AG04450 (cell line): Measurements from ENCODE around the gene MSI1. TPM values are rescaled to one million over a fixed set of nuclear protein-coding genes. Genes with fewer than 3 reads are reported as not detected.

ENCODE experiments used
- CTCF ChIA-PET: fragments of 300-600, 350-600 bp; formaldehyde crosslinking; extraction: SDS; loops from one replicate; lab custom pipeline; 2022; ENCODE audit warnings: antibody characterized with exemption, inconsistent platforms; lab: Charles Lee
- POLR2A ChIA-PET: fragments of 350-600 bp; formaldehyde crosslinking; extraction: SDS; loops from one replicate; lab custom pipeline; 2021; ENCODE audit warnings: antibody characterized with exemption, inconsistent platforms; lab: Yijun Ruan, JAX
- DNase-seq: peaks from one replicate; pipeline ENCODE4 v3.0.0-alpha.2; 2011; ENCODE audit warnings: low read depth, low spot score
- H3K27ac ChIP-seq: one replicate; pipeline ENCODE4 v1.5.1; 2012; ENCODE audit warnings: low read depth, low read length, control low read depth
- H3K27me3 ChIP-seq: one replicate; pipeline ENCODE4 v1.6.0; 2012; ENCODE audit warnings: low read length; ENCODE audit not compliant: control insufficient read depth, insufficient read depth
- H3K4me3 ChIP-seq: 2 replicates; pipeline ENCODE4 v1.5.1; 2011; ENCODE audit warnings: mild to moderate bottlenecking, low read depth, low read length, control low read depth
- H3K9me3 ChIP-seq: 2 replicates; pipeline ENCODE4 v1.5.1; 2012; ENCODE audit warnings: low read length; ENCODE audit not compliant: control insufficient read depth, insufficient read depth
- CTCF ChIP-seq: IDR thresholded peaks from 2 replicates; pipeline ENCODE4 v1.5.1; 2011; ENCODE audit warnings: low read depth, low read length, control low read depth, inconsistent platforms
- polyA plus RNA-seq: library from polyadenylated mRNA; depleted of rRNA; stranded (reverse); fragments of >200 nt; gene quantifications from 2 replicates; pipeline ENCODE4 v1.2.3, GENCODE V29; 2011

The MSI1 gene
- polyA plus RNA-seq, 1 experiment: not detected

GRCh38 chr12:120353556-120354317 lies 15.2 kb downstream of the MSI1 start:
- no peaks in the 10 kb centered on the region for H3K9me3 ChIP-seq
- no peak for TF ChIP-seq CTCF
- H3K27ac ChIP-seq: no peak overlapping the region
- H3K4me3 ChIP-seq: no peak overlapping the region
- ChIA-PET POLR2A (no interaction called here), CTCF (interaction anchor here (0.8 to 6.7 kb wide), 3 partner anchors 13 to 115 kb away, joined by 4 to 82 read pairs (median 5); no protein-coding TSS in a partner anchor)
- H3K27me3 ChIP-seq: peaks cover 18% of the 10 kb centered on the region
- no peak for DNase-seq

GRCh38 chr12:120353136-120353535 lies 15.8 kb downstream of the MSI1 start:
- no peak overlapping the region for H3K27ac ChIP-seq
- no peak for TF ChIP-seq CTCF
- ChIA-PET CTCF (interaction anchor here (0.6 to 6.7 kb wide), 3 partner anchors 14 to 115 kb away, joined by 3 to 82 read pairs (median 5); no protein-coding TSS in a partner anchor), POLR2A (no interaction called here)
- no peaks in the 10 kb centered on the region for H3K9me3 ChIP-seq
- H3K4me3 ChIP-seq: no peak overlapping the region
- no peak for DNase-seq
- H3K27me3 ChIP-seq: peaks cover 14% of the 10 kb centered on the region

GRCh38 chr12:120352117-120352516 lies 16.8 kb downstream of the MSI1 start:
- Histone ChIP-seq H3K9me3 (no peaks in the 10 kb centered on the region; the same call in 1 of the 2 replicates), H3K4me3 (no peak overlapping the region), H3K27ac (no peak overlapping the region), H3K27me3 (peaks cover 12% of the 10 kb centered on the region)
- TF ChIP-seq CTCF: no peak
- no peak for DNase-seq
- CTCF ChIA-PET: interaction anchor here (1.6 to 6.7 kb wide), 2 partner anchors 15 to 79 kb away, joined by 5 to 82 read pairs; no protein-coding TSS in a partner anchor
- POLR2A ChIA-PET: no interaction called here

- ChIA-PET POLR2A (no interaction called here), CTCF (interaction anchor here (0.6 to 1.0 kb wide), 2 partner anchors 11 to 49 kb away, joined by 3 to 5 read pairs; no protein-coding TSS in a partner anchor)
- no peak overlapping the region for H3K27ac ChIP-seq
- H3K27me3 ChIP-seq: peaks cover 11% of the 10 kb centered on the region
- TF ChIP-seq CTCF: no peak
- DNase-seq: no peak
- H3K9me3 ChIP-seq: no peaks in the 10 kb centered on the region; the same call in 1 of the 2 replicates
- H3K4me3 ChIP-seq: no peak overlapping the region
Measured at GRCh38 chr12:120350576-120351350, 18.2 kb downstream of the MSI1 start.
